Transverse colon (tissue), 4 donors: ENCODE results near the gene TRIM47. TPM values are rescaled to one million over a fixed set of nuclear protein-coding genes. Genes with fewer than 3 reads are reported as not detected.
A peak's percentile ranks its signal among the peaks of the same experiment; 100 is the strongest.

Experiments
- DNase-seq: peaks from one replicate; pipeline ENCODE4 v3.0.0-alpha.2; 2019
- H3K27ac ChIP-seq, 4 donors: fragments of 200-600 bp; sonication (generic); 2 replicates each; pipeline ENCODE4 v1.5.1; 2016 to 2018; ENCODE audit warnings: inconsistent platforms in 4 of 4
- H3K27me3 ChIP-seq: fragments of 200-600 bp; sonication (generic); 2 replicates; pipeline ENCODE4 v1.5.1; 2017; ENCODE audit warnings: inconsistent platforms
- H3K36me3 ChIP-seq, 4 donors: fragments of 200-600 bp; sonication (generic); 2 replicates each; pipeline ENCODE4 v1.5.1; 2017 to 2019; ENCODE audit warnings: inconsistent platforms in 4 of 4
- H3K4me1 ChIP-seq, 4 donors: fragments of 200-600 bp; sonication (generic); 2 replicates each; pipeline ENCODE4 v1.5.1; 2017 to 2020; ENCODE audit warnings: inconsistent platforms in 4 of 4
- H3K4me3 ChIP-seq, 4 donors: fragments of 200-600 bp; sonication (generic); 1 replicate in 1 of 4; 2 replicates in 3 of 4; pipeline versions ENCODE4 v1.5.1 to v1.6.1; 2017 to 2019; ENCODE audit warnings: inconsistent platforms in 4 of 4
- H3K9me3 ChIP-seq, 2 donors: fragments of 200-600 bp; sonication (generic); 2 replicates each; pipeline ENCODE4 v1.5.1; 2017 to 2019; ENCODE audit warnings: inconsistent platforms in 2 of 2
- CTCF ChIP-seq, 5 experiments: fragments of 200-600 bp in 3 of 5; fragments of 450-650 bp in 2 of 5; sonication (generic) in 3 of 5; IDR thresholded peaks; 1 replicate in 2 of 5; 2 replicates in 3 of 5; pipeline ENCODE4 v1.5.1; 2016 to 2017; ENCODE audit warnings: antibody characterized with exemption in 5 of 5, inconsistent platforms in 3 of 5, mild to moderate bottlenecking in 2 of 5, moderate library complexity in 1 of 5
- EP300 ChIP-seq: sonication (generic); formaldehyde crosslinking; IDR thresholded peaks from one replicate; pipeline ENCODE4 v1.6.1; 2017; ENCODE audit warnings: antibody characterized with exemption, low read depth
- POLR2A ChIP-seq: fragments of 450-650 bp; IDR thresholded peaks from one replicate; pipeline ENCODE4 v1.6.1; 2016; ENCODE audit warnings: antibody characterized with exemption, mild to moderate bottlenecking, moderate library complexity
- POLR2AphosphoS5 ChIP-seq, 3 donors: sonication (generic); formaldehyde crosslinking; IDR thresholded peaks; one replicate each; pipeline ENCODE4 v1.6.1; 2016; ENCODE audit warnings: antibody characterized with exemption in 3 of 3
- WGBS, 2 donors: methylation state at CpG; one replicate each; pipeline ENCODE4 v1.1.5; 2018; ENCODE audit warnings: low coverage in 1 of 2; 5-methylcytosine and 5-hydroxymethylcytosine counted together
- in situ Hi-C, 4 donors: fragments of 200-750 bp; cut with MboI; loops; one replicate each; pipeline versions ENCODE4 v1.15.0 to v1.15.1; 2017; ENCODE audit warnings: low sequenced_read_pairs in 3 of 4, low pct_ligation_motif_present in 1 of 4, low pct_unique_long_range_greater_than_20kb in 1 of 4
- intact Hi-C: fragments of 100-400 bp; cut with DNase I; formaldehyde crosslinking; loops from one replicate; pipeline ENCODE4 v1.15.1; 2023; ENCODE audit warnings: low total_unique reads
- total RNA-seq, 4 donors: library from RNA; depleted of rRNA; stranded (reverse); fragments of >200 nt; gene quantifications; one replicate each; pipeline ENCODE4 v1.1.0, GENCODE V29; 2016

Gene TRIM47
- total RNA-seq, 4 donors from 2014 or later: 38.6 to 118 (median 41.0) TPM

GRCh38 chr17:75906143-75906884 lies 27.9 kb upstream of the TRIM47 start:
- DNase-seq: no peak
- H3K27me3 ChIP-seq: no peaks in the 10 kb centered on the region
- H3K27ac ChIP-seq: peak overlapping the region in 3 of 4 donors; percentile 92 to 94 (median 92)
- H3K9me3 ChIP-seq: no peaks in the 10 kb centered on the region
- no peak for TF ChIP-seq CTCF (IDR thresholded peaks at IDR 0.05)
- no peak for TF ChIP-seq POLR2A
- no peak for TF ChIP-seq POLR2AphosphoS5 (IDR thresholded peaks at IDR 0.05)
- H3K4me3 ChIP-seq: no peak overlapping the region
- 59 to 60% methylated on average over 7 to 10 of the region's 10 CpGs for WGBS, 2 donors
- intact Hi-C loops: loop anchor here (5.0 kb wide), 1 partner anchor 96 kb away; the partner anchor contains the start of gene CDK3
- peaks cover 11 to 19% (median 17%) of the 10 kb centered on the region in 4 donors for H3K4me1 ChIP-seq
- in situ Hi-C loops: loop anchor here (5.0 to 25.0 kb wide), 4 partner anchors 88 to 281 kb away; partner anchors contain the start of gene CDK3 (in 1 of the 4)
- peaks cover 0 to 14% (median 0%) of the 10 kb centered on the region in 4 donors for H3K36me3 ChIP-seq

GRCh38 chr17:75904749-75905521 lies 26.6 kb upstream of the TRIM47 start, which contains the start of gene MRPL38:
Gene MRPL38 (minus strand): TSS chr17:75904884. CDS start chr17:75904875, 9 bp downstream.
- H3K4me3 ChIP-seq: peak within 1 kb of the TSS; percentile 71 to 88 (median 84)
- H3K27ac ChIP-seq: peak within 1 kb of the TSS; percentile 92 to 96 (median 93)
- H3K36me3 ChIP-seq: peaks cover 0 to 19% (median 2%) of the 10 kb centered on the region in 4 donors
- DNase-seq: peak; percentile 97
- intact Hi-C loops (loop anchor here (5.0 kb wide), 1 partner anchor 97 kb away; the partner anchor contains the start of gene CDK3), in situ Hi-C loops (loop anchor here (5.0 to 25.0 kb wide), 4 partner anchors 90 to 282 kb away; partner anchors contain the start of gene CDK3 (in 1 of the 4))
- no peaks in the 10 kb centered on the region for H3K27me3 ChIP-seq
- TF ChIP-seq POLR2AphosphoS5 (IDR thresholded peaks at IDR 0.05) (peak; percentile 64 to 86 (median 85)), CTCF (IDR thresholded peaks at IDR 0.05) (peak; percentile 96 to 100 (median 98)), POLR2A (peak; percentile 59), EP300 (no peak)
- H3K9me3 ChIP-seq: no peaks in the 10 kb centered on the region
- peaks cover 11 to 19% (median 17%) of the 10 kb centered on the region in 4 donors for H3K4me1 ChIP-seq
- 2% methylated on average over 46 of the region's 69 CpGs; no CpG with 5 or more reads in 1 of the 2 donors for WGBS, 2 donors

- no peak for DNase-seq
- Histone ChIP-seq H3K27me3 (no peaks in the 10 kb centered on the region), H3K27ac (no peak overlapping the region), H3K36me3 (peaks cover 0 to 28% (median 2%) of the 10 kb centered on the region in 4 donors), H3K4me1 (peaks cover 13 to 21% (median 20%) of the 10 kb centered on the region in 4 donors), H3K9me3 (no peaks in the 10 kb centered on the region), H3K4me3 (no peak overlapping the region)
- in situ Hi-C loops: loop anchor here in 2 of 4 donors (10.0 to 25.0 kb wide), 2 partner anchors 92 to 285 kb away; no protein-coding TSS in a partner anchor
- WGBS, 2 donors: 96% methylated on average over 4 to 6 of the region's 6 CpGs
- TF ChIP-seq EP300 (no peak), CTCF (IDR thresholded peaks at IDR 0.05) (no peak), POLR2A (no peak), POLR2AphosphoS5 (IDR thresholded peaks at IDR 0.05) (no peak)
- intact Hi-C loops: no loop called here
Measured at GRCh38 chr17:75902406-75902805, 24.0 kb upstream of the TRIM47 start.

GRCh38 chr17:75901727-75902126 lies 23.3 kb upstream of the TRIM47 start:
- intact Hi-C loops (no loop called here), in situ Hi-C loops (loop anchor here in 2 of 4 donors (10.0 to 25.0 kb wide), 2 partner anchors 93 to 286 kb away; no protein-coding TSS in a partner anchor)
- TF ChIP-seq EP300 (no peak), POLR2A (no peak), POLR2AphosphoS5 (IDR thresholded peaks at IDR 0.05) (no peak), CTCF (IDR thresholded peaks at IDR 0.05) (no peak)
- DNase-seq: no peak
- 90% methylated on average over 18 of the region's 18 CpGs; no CpG with 5 or more reads in 1 of the 2 donors for WGBS, 2 donors
- Histone ChIP-seq H3K4me1 (peaks cover 17 to 27% (median 24%) of the 10 kb centered on the region in 4 donors), H3K27me3 (no peaks in the 10 kb centered on the region), H3K27ac (no peak overlapping the region), H3K4me3 (no peak overlapping the region), H3K36me3 (peaks cover 0 to 28% (median 2%) of the 10 kb centered on the region in 4 donors), H3K9me3 (no peaks in the 10 kb centered on the region)
